PC-3 (cell line): ENCODE results near the gene ULBP3. TPM values are rescaled to one million over a fixed set of nuclear protein-coding genes. Genes with fewer than 3 reads are reported as not detected.

Experiments used
- ATAC-seq: fragments of 200-7000 bp; cut with Tn5 transposase; 2 replicates; pipeline ENCODE4 v1.9.1; 2020; ENCODE audit warnings: mild to moderate bottlenecking, moderate library complexity
- BruUV-seq: library from RNA; stranded (reverse); fragments of 400-500 nt; replicated peaks from 2 replicates; lab custom pipeline; 2021; lab: Mats Ljungman, UMichigan
- CTCF ChIA-PET: fragments of 300-600 bp; sonication (Branson Sonifier 250); formaldehyde crosslinking; loops from one replicate; lab custom pipeline; 2022; ENCODE audit warnings: antibody characterized with exemption; lab: Charles Lee
- POLR2A ChIA-PET: fragments of 300-600 bp; sonication (Branson Sonifier 250); formaldehyde crosslinking; loops from one replicate; lab custom pipeline; 2022; ENCODE audit warnings: antibody characterized with exemption; ENCODE audit not compliant: unreplicated experiment; lab: Charles Lee
- DNase-seq: peaks from one replicate; pipeline ENCODE4 v3.0.0-alpha.2; 2015
- H2AFZ ChIP-seq: fragments of 300-600 bp; sonication (generic); 2 replicates; pipeline ENCODE4 v1.6.0; 2016; ENCODE audit warnings: antibody characterized with exemption, low read length
- H3F3A ChIP-seq: fragments of 300-600 bp; sonication (generic); one replicate; pipeline ENCODE4 v1.6.0; 2017; ENCODE audit warnings: antibody characterized with exemption, low read length, control low read depth, mild to moderate bottlenecking; ENCODE audit not compliant: unreplicated experiment
- H3K27ac ChIP-seq: fragments of 300-600 bp; sonication (generic); 2 replicates; pipeline ENCODE4 v1.5.1; 2016; ENCODE audit warnings: mild to moderate bottlenecking, low read length
- H3K27me3 ChIP-seq: fragments of 300-600 bp; sonication (generic); 2 replicates; pipeline ENCODE4 v1.6.1; 2016; ENCODE audit warnings: low read length, mixed read lengths
- H3K36me3 ChIP-seq: fragments of 300-600 bp; sonication (generic); 2 replicates; pipeline ENCODE4 v1.6.1; 2016; ENCODE audit warnings: low read depth, mixed run types, low read length, mixed read lengths
- H3K4me1 ChIP-seq: fragments of 300-600 bp; sonication (generic); 2 replicates; pipeline ENCODE4 v1.5.1; 2016; ENCODE audit warnings: low read length; ENCODE audit not compliant: insufficient read depth
- H3K4me2 ChIP-seq: fragments of 300-600 bp; sonication (generic); 2 replicates; pipeline ENCODE4 v1.6.0; 2016; ENCODE audit warnings: low read length
- H3K4me3 ChIP-seq: fragments of 300-600 bp; sonication (generic); 2 replicates; pipeline ENCODE4 v1.5.1; 2016; ENCODE audit warnings: mild to moderate bottlenecking, low read length, mixed read lengths
- H3K79me2 ChIP-seq: fragments of 300-600 bp; sonication (generic); 2 replicates; pipeline ENCODE4 v1.6.1; 2017; ENCODE audit warnings: low read length, mixed read lengths
- H3K9ac ChIP-seq: fragments of 300-600 bp; sonication (generic); 2 replicates; pipeline ENCODE4 v1.6.0; 2016; ENCODE audit warnings: mild to moderate bottlenecking, low read length
- H3K9me2 ChIP-seq: fragments of 300-600 bp; sonication (generic); replicated peaks from 2 replicates; pipeline ENCODE4 v1.6.1; 2016; ENCODE audit warnings: mixed run types, low read length, mixed read lengths
- H3K9me3 ChIP-seq: fragments of 300-600 bp; sonication (generic); 2 replicates; pipeline ENCODE4 v1.6.1; 2016; ENCODE audit warnings: low read length, mixed read lengths
- H4K20me1 ChIP-seq: fragments of 300-600 bp; sonication (generic); 2 replicates; pipeline ENCODE4 v1.6.1; 2016; ENCODE audit warnings: low read length, mixed read lengths
- CTCF ChIP-seq: fragments of 300-600 bp; sonication (generic); conservative IDR thresholded peaks from 2 replicates; pipeline ENCODE4 v1.5.1; 2017; ENCODE audit warnings: antibody characterized with exemption, low read depth, mild to moderate bottlenecking, low read length
- EZH2 ChIP-seq: fragments of 300-600 bp; sonication (generic); IDR thresholded peaks from one replicate; pipeline ENCODE4 v1.6.1; 2017; ENCODE audit warnings: antibody characterized with exemption, mild to moderate bottlenecking, low read length; ENCODE audit not compliant: unreplicated experiment
- EZH2phosphoT487 ChIP-seq: fragments of 300-600 bp; sonication (generic); IDR thresholded peaks from 2 replicates; pipeline ENCODE4 v1.6.1; 2018; ENCODE audit warnings: mild to moderate bottlenecking, antibody characterized with exemption, low read length, borderline replicate concordance
- intact Hi-C: fragments of 100-400 bp; cut with micrococcal nuclease; formaldehyde crosslinking; loops from 2 replicates; pipeline ENCODE4 v1.9.0; 2023
- total RNA-seq: library from RNA; depleted of rRNA; stranded (reverse); fragments of >200 nt; gene quantifications from 2 replicates; pipeline ENCODE4 v1.2.3, GENCODE V29; 2014

The ULBP3 gene
- total RNA-seq, 1 experiment from 2014 or later = 20.5 TPM

DNA sequence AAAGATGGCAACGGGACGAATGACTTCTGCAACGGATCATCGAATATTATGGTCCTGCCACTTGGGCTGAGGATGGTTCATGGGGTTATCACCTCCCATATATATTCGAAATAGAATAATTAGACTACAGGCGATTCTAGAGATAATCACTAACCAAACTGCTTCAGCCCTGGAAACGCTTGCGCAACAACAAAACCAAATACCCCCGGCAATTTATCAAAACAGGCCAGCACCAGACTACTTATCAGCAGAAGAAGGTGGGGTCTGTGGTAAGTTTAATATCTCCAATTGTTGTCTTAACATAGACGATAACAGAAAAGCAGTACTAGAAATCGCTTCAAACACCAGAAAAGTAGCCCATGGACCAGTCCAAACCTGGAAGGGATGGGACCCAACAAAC lies 31.0 kb upstream of the ULBP3 start:
- no peaks in the 10 kb centered on the region for H3K79me2 ChIP-seq
- no peaks in the 10 kb centered on the region for H3F3A ChIP-seq
- no peak overlapping the region for H3K27ac ChIP-seq
- H4K20me1 ChIP-seq = no peaks in the 10 kb centered on the region
- intact Hi-C loops = no loop called here
- H3K27me3 ChIP-seq = 0 out of 2 replicates have a peak, but pooled peaks cover 17% of the 10 kb centered on the region
- DNase-seq (no peak), ATAC-seq (no peak)
- no peaks in the 10 kb centered on the region for H3K4me1 ChIP-seq
- ChIA-PET POLR2A (no interaction called here), CTCF (no interaction called here)
- H3K9me3 ChIP-seq = no peaks in the 10 kb centered on the region
- no TSS peak for BruUV-seq
- H3K9ac ChIP-seq = no peak overlapping the region
- no peaks in the 10 kb centered on the region for H3K9me2 ChIP-seq
- H3K4me2 ChIP-seq = no peak overlapping the region
- no peaks in the 10 kb centered on the region for H3K36me3 ChIP-seq
- TF ChIP-seq EZH2phosphoT487 (no peak), EZH2 (no peak)
- no peak overlapping the region for H3K4me3 ChIP-seq
- H2AFZ ChIP-seq = no peak overlapping the region

GRCh38 chr6:150099546-150099945 lies 30.6 kb upstream of the ULBP3 start:
- ChIA-PET POLR2A (no interaction called here), CTCF (no interaction called here)
- Histone ChIP-seq H2AFZ (no peak overlapping the region), H3F3A (no peaks in the 10 kb centered on the region), H4K20me1 (no peaks in the 10 kb centered on the region), H3K27me3 (peaks cover 20% of the 10 kb centered on the region; the same call in 1 of the 2 replicates), H3K36me3 (no peaks in the 10 kb centered on the region), H3K4me1 (no peaks in the 10 kb centered on the region), H3K79me2 (no peaks in the 10 kb centered on the region), H3K4me2 (no peak overlapping the region), H3K9me2 (no peaks in the 10 kb centered on the region), H3K27ac (no peak overlapping the region), H3K4me3 (no peak overlapping the region), H3K9me3 (no peaks in the 10 kb centered on the region), H3K9ac (no peak overlapping the region)
- BruUV-seq = no TSS peak
- ATAC-seq (no peak), DNase-seq (no peak)
- TF ChIP-seq CTCF (no peak), EZH2 (no peak), EZH2phosphoT487 (no peak)
- intact Hi-C loops = no loop called here

DNA sequence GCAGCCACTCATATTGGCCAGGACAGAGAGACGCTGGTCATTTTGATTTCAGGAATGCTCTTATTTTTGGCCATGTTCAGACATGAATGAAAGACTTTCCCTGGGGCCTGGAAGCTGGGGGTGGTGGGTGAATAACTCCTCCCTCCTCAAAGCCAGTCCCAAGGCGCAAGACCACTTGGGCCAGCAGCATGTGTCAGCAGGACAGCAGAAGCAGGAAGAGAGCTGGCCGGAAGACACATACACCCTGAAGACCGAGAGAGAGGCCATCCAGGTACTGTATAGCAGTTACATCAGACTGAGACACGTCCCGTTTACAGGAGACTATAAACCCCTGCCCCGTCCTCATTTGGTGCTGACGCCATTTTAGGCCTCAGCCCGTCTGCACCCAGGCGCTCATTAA lies 29.2 kb upstream of the ULBP3 start:
- TF ChIP-seq EZH2 = no peak
- no peak for TF ChIP-seq EZH2phosphoT487
- no peak for TF ChIP-seq CTCF
- Histone ChIP-seq H3K36me3 (no peaks in the 10 kb centered on the region), H3K27me3 (peaks cover 14% of the 10 kb centered on the region; the same call in 1 of the 2 replicates), H3K4me2 (no peak overlapping the region), H3K4me3 (no peak overlapping the region), H2AFZ (no peak overlapping the region), H3K27ac (no peak overlapping the region), H3K4me1 (no peaks in the 10 kb centered on the region), H3K79me2 (no peaks in the 10 kb centered on the region), H4K20me1 (no peaks in the 10 kb centered on the region), H3K9ac (no peak overlapping the region), H3K9me2 (no peaks in the 10 kb centered on the region), H3K9me3 (no peaks in the 10 kb centered on the region), H3F3A (no peaks in the 10 kb centered on the region)
- intact Hi-C loops = no loop called here
- no TSS peak for BruUV-seq
- DNase-seq (no peak), ATAC-seq (no peak)
- ChIA-PET CTCF (no interaction called here), POLR2A (no interaction called here)
